Raji (cell line): ENCODE data around the gene TACSTD2.

Experiments
- POLR2A ChIP-seq: IDR thresholded peaks from 2 replicates; pipeline ENCODE4 v1.6.1; 2011; ENCODE audit warnings: low read depth, low read length, control low read depth; ENCODE audit not compliant: insufficient read depth

Gene TACSTD2

DNA sequence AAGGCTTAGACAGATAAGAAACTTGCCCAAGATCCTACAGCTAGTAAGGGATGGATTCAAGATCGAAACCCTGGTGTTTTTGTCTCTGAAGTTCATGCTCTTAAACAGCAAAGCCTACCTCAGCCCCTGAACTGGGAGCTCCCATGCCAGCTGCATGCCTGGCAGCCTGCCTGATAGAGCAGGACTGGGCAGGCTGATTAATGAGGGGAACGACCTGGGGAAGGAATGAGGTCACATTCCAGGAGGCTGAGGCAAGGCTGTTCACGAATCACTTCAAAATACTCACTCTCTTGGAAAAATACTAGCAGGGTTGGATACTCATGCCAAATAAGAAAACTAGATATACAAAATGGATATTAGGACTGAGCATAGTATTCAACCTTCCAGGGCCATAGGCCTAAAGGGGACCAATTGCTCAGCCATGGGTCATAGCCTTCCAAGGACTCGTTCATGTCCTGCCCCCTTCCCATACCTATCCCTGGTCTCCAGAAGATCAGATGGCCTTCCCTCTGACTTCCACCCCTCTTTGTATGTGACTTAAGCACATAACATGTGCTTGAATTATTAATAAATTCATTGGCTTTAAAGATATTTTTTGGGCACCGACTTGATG is 15.6 kb upstream of the TACSTD2 start:
- no peak for TF ChIP-seq POLR2A

DNA sequence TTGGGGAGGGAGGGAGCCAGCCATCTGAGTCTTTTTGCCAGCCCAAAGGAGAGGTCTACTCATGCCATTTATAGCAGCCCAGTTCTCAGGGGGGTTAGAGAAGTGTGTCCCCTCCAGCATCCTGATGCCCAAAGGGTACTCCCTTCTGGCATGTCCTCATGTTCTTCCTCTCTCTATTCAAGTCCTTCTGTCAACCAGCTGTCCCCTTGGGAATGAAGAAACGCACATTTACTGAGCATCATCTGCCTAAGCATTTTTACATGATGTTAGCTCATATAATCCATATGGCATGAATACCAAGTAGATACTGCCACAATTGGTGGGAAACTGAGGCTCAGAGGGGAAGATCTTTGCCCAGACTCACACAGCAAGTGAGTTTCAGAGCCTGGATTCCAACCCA is 14.8 kb upstream of the TACSTD2 start:
- no peak for TF ChIP-seq POLR2A

DNA sequence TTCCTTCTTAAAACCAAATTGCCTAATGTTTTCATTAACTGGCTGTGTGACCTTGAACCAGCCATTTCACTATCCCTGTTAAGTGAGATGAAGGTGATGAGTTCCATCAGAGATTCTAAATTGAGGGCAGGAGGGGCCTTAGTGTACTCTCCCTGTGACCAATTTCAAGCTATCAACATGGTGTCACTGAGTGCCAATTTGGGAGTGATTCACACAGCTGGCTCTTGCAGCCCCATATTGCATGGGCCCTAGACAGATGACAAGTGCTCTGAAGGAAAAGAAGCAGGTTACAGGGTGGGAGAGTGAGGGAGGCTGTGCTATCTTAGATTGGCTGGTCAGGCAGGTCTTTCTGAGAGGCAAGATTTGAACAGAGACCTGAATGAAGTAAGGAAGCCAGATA is 13.0 kb upstream of the TACSTD2 start:
- TF ChIP-seq POLR2A = no peak

DNA sequence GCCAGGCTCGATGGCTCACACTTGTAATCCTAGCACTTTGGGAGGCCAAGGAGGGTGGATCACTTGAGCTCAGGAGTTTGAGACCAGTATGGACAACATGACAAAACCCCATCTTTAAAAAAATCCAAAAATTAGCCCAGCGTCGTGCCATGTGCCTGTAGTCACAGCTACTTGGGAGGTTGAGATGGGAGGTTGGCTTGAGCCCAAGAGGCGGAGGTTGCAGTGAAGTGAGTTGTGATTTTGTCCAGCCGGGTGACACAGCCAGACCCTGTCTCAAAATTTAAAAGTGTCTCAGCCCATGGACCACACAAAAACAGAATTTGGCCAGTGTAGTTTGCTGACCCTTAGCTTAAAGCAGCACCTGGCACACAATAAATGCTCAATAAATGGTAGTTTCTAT is 11.3 kb upstream of the TACSTD2 start:
- TF ChIP-seq POLR2A = no peak

DNA sequence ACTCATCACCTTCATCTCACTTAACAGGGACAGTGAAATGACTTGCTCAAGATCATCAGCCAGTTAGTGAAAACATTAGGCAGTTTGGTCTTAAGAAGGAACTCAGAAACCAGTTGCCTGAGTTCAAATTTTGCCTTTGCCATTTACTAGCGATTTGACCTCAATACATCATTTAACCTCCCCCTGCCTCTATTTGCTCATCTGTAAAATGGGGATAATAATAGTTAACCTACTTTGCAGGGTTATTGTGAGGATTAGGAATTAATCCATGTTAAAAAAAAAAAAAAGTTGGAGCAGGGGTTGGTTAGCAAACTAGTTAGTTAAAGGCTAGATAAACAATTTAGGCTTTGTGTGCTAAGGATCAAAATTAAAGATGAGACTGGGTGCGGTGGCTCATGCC is 10.6 kb upstream of the TACSTD2 start:
- TF ChIP-seq POLR2A = no peak

DNA sequence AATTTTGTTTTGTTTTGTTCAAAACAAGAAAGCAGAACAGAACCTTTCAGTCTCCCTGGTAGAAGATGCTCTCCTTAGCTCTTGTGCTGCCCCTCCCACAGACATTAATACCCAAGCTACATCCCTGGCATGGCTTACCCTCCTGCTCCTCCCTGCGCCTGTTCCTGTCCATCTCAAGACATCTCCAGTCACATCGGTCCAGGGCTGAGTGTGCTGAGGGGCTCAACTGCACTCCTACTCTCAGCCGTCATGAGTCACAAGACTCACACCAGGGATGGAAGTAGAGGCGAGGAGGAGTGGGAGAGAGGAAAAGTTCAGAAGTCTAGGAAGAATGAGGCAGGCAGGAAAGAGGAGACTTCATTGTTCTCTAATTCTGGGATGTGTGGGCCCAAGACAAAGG is 9.2 kb upstream of the TACSTD2 start:
- TF ChIP-seq POLR2A = no peak

DNA sequence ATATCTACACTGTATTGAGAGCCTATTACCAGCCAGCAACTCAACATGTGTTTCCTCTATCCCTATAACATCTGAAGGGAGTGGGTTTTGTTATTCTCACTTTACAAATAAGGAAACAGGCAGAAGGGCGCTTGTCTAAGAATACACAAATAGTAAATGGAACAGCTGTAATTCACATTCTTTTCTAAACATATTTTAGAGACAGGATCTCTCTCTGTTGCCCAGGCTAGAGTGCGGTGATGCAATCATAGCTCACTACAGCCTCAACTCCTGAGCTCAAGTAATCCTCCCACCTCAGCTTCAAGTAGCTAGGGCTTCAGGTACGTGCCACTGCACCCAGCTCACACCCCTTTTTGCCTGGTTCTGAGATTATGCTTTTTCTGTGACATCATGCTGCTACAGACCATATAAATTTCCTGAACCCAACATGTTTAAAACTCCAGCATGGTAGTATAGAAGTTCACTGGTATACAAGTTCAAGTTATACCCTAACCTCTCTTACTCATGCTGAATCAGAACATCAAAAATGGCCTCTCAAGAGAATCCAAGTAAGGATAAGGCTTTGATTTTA is 8.6 kb upstream of the TACSTD2 start:
- TF ChIP-seq POLR2A = no peak

DNA sequence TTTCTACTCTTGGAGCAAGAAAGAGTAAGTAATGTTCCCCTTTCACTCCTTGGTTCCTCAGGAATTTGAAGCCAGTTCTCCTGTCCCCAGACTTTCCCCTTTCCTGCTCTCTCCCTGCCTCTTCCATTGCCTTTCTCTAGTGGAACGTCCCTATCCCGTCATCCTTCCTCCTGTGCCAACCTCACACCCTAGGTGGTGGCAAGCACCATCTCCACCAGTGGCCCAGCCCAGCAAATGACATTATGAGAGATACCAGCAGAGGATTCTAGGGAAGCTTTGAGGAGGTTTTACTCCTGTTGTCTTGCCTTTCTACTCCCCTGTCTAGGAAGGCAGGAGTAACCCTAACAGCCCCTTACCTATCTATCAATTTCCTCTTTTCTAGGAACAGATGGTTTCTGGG is 8.1 kb upstream of the TACSTD2 start:
- no peak for TF ChIP-seq POLR2A

DNA sequence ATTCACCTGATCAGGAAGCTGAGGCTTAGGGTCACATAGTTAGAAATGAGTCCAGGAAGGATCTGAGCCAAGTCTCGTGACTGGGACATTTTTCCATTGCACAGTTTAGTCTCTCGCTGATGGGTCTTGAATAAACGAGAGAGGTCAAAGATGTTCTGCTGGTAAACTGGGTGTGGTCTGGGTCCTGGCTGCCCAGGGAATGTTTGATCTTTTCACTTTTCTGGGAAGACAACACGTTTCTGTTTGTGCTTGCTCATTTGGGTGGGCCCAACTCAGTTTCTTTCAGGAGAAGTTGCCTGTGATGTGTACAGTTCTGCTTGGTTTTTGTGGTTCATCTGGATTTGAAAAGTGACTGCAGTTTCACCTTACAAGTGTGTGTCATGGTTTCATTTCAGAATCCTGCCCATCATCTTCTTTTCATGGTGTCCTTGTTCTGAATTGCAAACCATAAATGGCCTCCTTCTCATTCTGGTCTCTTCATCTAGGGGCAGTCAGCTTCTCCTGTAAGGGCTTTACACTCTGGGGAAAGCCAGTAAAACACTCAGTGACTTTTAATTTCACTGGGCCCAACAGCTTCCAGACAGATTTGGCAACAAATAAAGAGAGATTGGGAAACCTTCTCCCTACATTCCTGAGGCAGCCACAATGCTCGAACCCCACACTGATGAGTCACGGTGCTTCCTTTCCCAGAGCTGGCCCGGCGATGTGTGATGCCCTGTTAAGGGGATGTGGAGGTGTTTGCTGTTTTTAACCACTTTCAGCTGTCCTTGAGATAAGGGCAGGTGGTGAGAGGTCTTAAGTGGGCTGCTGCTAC is 7.2 kb upstream of the TACSTD2 start:
- no peak for TF ChIP-seq POLR2A

DNA sequence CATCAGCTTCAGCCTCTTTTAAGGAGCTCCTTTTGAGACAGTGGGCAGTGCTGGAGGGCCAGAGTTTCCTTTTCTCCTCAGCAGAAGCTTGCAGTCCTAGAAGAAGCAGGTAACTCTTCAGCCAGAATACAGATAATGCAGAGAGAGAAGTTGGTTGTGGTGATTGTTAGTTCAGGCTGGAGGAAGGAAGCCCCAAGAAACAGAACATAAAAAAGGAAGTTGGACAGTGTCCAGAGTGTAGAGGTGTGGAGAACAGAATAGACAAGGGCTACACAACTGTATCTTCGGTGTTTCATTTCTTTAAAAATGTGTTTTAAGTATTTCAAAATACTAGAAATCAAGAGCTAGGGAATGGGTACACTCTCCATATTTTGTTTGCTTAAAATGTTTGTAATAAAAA is 6.4 kb upstream of the TACSTD2 start:
- no peak for TF ChIP-seq POLR2A

DNA sequence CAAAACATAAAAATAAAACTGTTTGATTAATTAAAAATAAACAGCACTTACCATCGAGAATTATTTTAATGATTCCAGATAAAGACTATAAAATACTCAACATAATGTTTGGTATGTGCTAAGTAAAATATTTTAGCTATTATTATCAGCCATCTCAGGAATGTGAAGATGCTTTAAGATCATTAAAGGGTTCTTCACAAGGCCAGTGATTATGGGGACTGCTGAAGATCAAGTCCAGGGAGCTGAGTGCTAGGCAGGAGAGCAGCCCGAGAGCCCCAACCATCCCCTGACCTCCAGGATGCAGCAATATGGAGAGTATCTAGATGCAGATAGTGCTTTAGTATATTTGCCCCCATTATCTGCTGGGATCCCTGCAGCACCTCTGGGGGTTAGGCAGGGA is 4.6 kb upstream of the TACSTD2 start:
- TF ChIP-seq POLR2A = no peak

DNA sequence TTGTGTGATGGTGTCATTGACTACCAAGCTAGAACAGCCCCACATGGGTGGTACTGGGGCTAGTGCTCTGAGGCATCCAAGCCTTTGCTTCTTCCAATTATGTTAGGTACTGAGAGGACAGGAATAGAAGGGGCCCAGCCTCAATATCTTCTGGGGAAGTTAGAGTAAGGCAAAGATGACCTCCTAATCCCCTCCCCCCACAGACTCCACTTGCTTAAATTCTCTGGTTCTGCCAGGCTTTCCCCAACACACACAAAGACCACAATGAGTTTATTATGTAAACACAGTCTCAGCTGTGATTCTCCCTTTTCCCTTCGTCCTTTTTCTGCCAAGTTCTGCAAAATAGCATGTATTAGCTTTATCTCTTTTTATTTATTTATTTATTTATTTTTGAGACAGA is 3.1 kb upstream of the TACSTD2 start:
- no peak for TF ChIP-seq POLR2A

DNA sequence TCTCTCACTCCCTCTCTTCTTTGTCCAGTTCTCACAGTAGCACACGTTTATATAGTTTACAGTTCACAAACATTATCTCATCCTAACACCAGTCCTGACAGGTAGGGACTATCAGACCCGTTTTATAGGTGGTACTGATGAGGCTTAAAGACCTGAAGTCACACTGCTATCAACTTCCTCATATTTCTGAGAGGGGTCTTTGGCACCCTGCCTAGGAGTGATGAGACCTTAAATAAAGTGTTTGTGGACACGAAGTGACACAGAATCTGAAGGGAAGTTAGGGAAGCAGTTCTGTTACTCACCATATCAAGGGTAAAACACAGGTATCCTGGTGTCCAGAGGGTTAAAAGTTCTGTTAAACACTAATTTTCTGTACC is 590 bp upstream of the TACSTD2 start:
- TF ChIP-seq POLR2A = no peak

DNA sequence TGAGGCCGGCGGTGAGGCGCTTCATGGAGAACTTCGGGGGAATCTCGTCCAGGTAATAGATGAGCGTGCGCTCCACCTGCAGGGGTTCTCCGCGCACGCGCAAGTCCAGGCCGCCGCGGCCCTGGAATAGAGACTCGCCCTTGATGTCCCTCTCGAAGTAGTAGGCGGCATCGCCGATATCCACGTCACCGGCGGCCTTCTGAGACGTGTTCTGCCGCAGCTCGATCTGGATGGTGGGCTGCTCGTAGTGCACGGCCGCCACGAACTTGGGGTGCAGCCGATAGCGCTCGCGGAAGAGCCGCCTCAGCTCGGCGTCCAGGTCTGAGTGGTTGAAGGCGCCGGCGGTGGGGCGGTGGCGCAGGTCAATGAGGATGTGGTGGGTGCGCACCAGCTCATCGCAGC is 726 bp downstream of the TACSTD2 start:
- TF ChIP-seq POLR2A = no peak

DNA sequence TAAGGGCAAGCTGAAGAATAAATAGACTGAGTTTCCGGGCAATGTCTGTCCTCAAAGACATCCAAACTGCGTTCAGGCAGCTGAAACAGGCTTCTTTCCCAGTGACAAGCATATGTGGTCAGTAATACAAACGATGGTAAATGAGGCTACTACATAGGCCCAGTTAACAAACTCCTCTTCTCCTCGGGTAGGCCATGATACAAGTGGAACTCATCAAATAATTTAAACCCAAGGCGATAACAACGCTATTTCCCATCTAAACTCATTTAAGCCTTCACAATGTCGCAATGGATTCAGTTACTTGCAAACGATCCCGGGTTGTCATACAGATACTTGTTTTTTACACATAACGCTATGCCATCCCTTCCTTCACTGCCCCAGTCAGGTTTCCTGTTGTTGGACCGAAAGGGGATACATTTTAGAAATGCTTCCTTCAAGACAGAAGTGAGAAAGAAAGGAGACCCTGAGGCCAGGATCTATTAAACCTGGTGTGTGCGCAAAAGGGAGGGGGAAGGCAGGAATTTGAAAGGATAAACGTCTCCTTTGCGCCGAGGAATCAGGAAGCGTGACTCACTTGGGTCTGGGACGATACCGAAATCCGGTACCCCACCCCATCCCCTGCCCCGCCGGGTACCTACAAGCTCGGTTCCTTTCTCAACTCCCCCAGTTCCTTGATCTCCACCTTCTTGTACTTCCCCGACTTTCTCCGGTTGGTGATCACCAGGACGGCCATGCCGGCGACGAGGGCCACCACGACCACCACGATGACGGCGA is 1.3 kb downstream of the TACSTD2 start:
- TF ChIP-seq POLR2A = no peak

DNA sequence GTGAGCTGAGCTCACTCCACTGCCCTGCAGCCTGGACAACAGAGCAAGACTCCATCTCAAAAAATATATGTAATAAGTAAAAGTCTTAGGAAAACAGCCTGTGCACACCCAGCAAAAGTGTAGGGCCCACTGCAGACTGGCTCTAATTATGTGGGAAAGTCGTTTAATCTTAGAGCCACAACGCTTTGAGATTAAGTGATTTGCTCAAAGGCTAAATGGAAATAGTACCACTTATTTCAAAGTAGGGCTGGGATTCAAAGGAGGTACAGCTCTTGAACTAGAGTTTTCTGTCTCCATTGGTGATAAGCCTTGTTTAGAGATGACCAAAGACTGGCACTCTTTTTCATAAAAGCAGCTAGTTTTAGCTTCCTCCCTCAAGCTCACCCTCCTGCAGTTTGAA is 2.2 kb downstream of the TACSTD2 start:
- no peak for TF ChIP-seq POLR2A
